ENCODE measurements around the gene BPHL.

The BPHL gene

GRCh38 chr6:3120765-3121089 lies 2.2 kb downstream of the BPHL start:
- H3K27ac ChIP-seq: no peak overlapping the region
- no peak for TF ChIP-seq CTCF (IDR thresholded peaks at IDR 0.05)
- TF ChIP-seq ZFX (IDR thresholded peaks at IDR 0.05; ENCODE audit: borderline replicate concordance): no peak

GRCh38 chr6:3122823-3123182 lies 4.3 kb downstream of the BPHL start:
- TF ChIP-seq CTCF (IDR thresholded peaks at IDR 0.05) (no peak), ZFX (IDR thresholded peaks at IDR 0.05; ENCODE audit: borderline replicate concordance) (no peak)
- H3K27ac ChIP-seq: no peak overlapping the region

- H3K27ac ChIP-seq: no peak overlapping the region
- TF ChIP-seq CTCF (IDR thresholded peaks at IDR 0.05): no peak
Measured at GRCh38 chr6:3124667-3125066, 6.2 kb downstream of the BPHL start.

- H3K27ac ChIP-seq: no peak overlapping the region
- no peak for TF ChIP-seq ZFX (IDR thresholded peaks at IDR 0.05; ENCODE audit: borderline replicate concordance)
- TF ChIP-seq CTCF (IDR thresholded peaks at IDR 0.05): no peak
Measured at GRCh38 chr6:3125815-3126214, 7.3 kb downstream of the BPHL start.

- no peak overlapping the region for H3K27ac ChIP-seq
- TF ChIP-seq ZFX (IDR thresholded peaks at IDR 0.05; ENCODE audit: borderline replicate concordance) (no peak), CTCF (IDR thresholded peaks at IDR 0.05) (no peak)
Measured at GRCh38 chr6:3128356-3129108, 10.0 kb downstream of the BPHL start.

- H3K27ac ChIP-seq: no peak overlapping the region
Measured at GRCh38 chr6:3131695-3132094, 13.2 kb downstream of the BPHL start.

GRCh38 chr6:3133515-3133914 lies 15.0 kb downstream of the BPHL start:
- no peak overlapping the region for H3K27ac ChIP-seq
- TF ChIP-seq CTCF (IDR thresholded peaks at IDR 0.05) (no peak), ZFX (IDR thresholded peaks at IDR 0.05; ENCODE audit: borderline replicate concordance) (no peak)

More at GRCh38 chr6:3131695-3132094, 13.2 kb downstream of the BPHL start:
- TF ChIP-seq ZFX (IDR thresholded peaks at IDR 0.05; ENCODE audit: borderline replicate concordance): no peak
- no peak for TF ChIP-seq CTCF (IDR thresholded peaks at IDR 0.05)

Measured in 22Rv1 (cell line).